Chondrocyte (in vitro differentiated cells): ENCODE data around the gene BICRAL. TPM values are rescaled to one million over a fixed set of nuclear protein-coding genes. Genes with fewer than 3 reads are reported as not detected.

ENCODE experiments used
- DNase-seq: peaks from one replicate; pipeline ENCODE4 v3.0.0; 2021; ENCODE audit warnings: mixed read lengths, low spot score
- H3K27ac Mint-ChIP-seq: one replicate; pipeline ENCODE4 v1.8.0; 2021; ENCODE audit warnings: mild to moderate bottlenecking, moderate library complexity, mixed read lengths; ENCODE audit not compliant: unreplicated experiment
- H3K27me3 Mint-ChIP-seq: 2 replicates; pipeline ENCODE4 v1.8.0; 2021; ENCODE audit warnings: low read depth, mixed read lengths
- H3K36me3 Mint-ChIP-seq: 2 replicates; pipeline ENCODE4 v1.8.0; 2021; ENCODE audit warnings: low read depth, mixed read lengths
- H3K4me1 Mint-ChIP-seq: 2 replicates; pipeline ENCODE4 v1.8.0; 2021; ENCODE audit warnings: low read depth, mild to moderate bottlenecking, mixed read lengths
- H3K4me3 Mint-ChIP-seq: one replicate; pipeline ENCODE4 v1.8.0; 2021; ENCODE audit warnings: mild to moderate bottlenecking, moderate library complexity, mixed read lengths; ENCODE audit not compliant: unreplicated experiment
- H3K9me3 Mint-ChIP-seq: 2 replicates; pipeline ENCODE4 v1.8.0; 2021; ENCODE audit warnings: low read depth, mixed read lengths
- total RNA-seq: library from RNA; stranded (reverse); gene quantifications from 3 replicates; pipeline ENCODE4 v1.2.1, GENCODE V29; 2021
- TF ChIP-seq, protein P1 (sequence below): fragments of 200-600 bp; sonication (generic); IDR thresholded peaks from 2 replicates; pipeline ENCODE4 v1.5.0; 2021; ENCODE audit warnings: antibody characterized with exemption, mild to moderate bottlenecking, moderate library complexity

Gene BICRAL
- total RNA-seq, 1 donor from 2014 or later: 9.7 TPM

GRCh38 chr6:42841844-42842584, 60.2 kb downstream of the BICRAL start:
- peaks cover 8% of the 10 kb centered on the region for H3K36me3 Mint-ChIP-seq
- H3K4me1 Mint-ChIP-seq: no peaks in the 10 kb centered on the region
- no peaks in the 10 kb centered on the region for H3K9me3 Mint-ChIP-seq
- no peak overlapping the region for H3K4me3 Mint-ChIP-seq
- no peak overlapping the region for H3K27ac Mint-ChIP-seq
- DNase-seq: no peak
- TF ChIP-seq, protein P1, sequence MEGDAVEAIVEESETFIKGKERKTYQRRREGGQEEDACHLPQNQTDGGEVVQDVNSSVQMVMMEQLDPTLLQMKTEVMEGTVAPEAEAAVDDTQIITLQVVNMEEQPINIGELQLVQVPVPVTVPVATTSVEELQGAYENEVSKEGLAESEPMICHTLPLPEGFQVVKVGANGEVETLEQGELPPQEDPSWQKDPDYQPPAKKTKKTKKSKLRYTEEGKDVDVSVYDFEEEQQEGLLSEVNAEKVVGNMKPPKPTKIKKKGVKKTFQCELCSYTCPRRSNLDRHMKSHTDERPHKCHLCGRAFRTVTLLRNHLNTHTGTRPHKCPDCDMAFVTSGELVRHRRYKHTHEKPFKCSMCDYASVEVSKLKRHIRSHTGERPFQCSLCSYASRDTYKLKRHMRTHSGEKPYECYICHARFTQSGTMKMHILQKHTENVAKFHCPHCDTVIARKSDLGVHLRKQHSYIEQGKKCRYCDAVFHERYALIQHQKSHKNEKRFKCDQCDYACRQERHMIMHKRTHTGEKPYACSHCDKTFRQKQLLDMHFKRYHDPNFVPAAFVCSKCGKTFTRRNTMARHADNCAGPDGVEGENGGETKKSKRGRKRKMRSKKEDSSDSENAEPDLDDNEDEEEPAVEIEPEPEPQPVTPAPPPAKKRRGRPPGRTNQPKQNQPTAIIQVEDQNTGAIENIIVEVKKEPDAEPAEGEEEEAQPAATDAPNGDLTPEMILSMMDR: no peak
- H3K27me3 Mint-ChIP-seq: no peaks in the 10 kb centered on the region

- DNase-seq: no peak
- Mint-ChIP-seq H3K4me1 (no peaks in the 10 kb centered on the region), H3K27ac (no peak overlapping the region), H3K9me3 (no peaks in the 10 kb centered on the region), H3K36me3 (peaks cover 8% of the 10 kb centered on the region), H3K4me3 (no peak overlapping the region), H3K27me3 (no peaks in the 10 kb centered on the region)
- TF ChIP-seq, protein P1: no peak
Measured at GRCh38 chr6:42845327-42845694, 63.5 kb downstream of the BICRAL start.

- Mint-ChIP-seq H3K9me3 (no peaks in the 10 kb centered on the region), H3K4me1 (no peaks in the 10 kb centered on the region), H3K27me3 (no peaks in the 10 kb centered on the region), H3K36me3 (peaks cover 8% of the 10 kb centered on the region), H3K4me3 (no peak overlapping the region), H3K27ac (no peak overlapping the region)
- TF ChIP-seq, protein P1: no peak
- DNase-seq: no peak
Measured at GRCh38 chr6:42846505-42846904, 64.7 kb downstream of the BICRAL start.

- Mint-ChIP-seq H3K27ac (no peak overlapping the region), H3K4me3 (no peak overlapping the region), H3K9me3 (no peaks in the 10 kb centered on the region), H3K36me3 (peaks cover 6% of the 10 kb centered on the region), H3K27me3 (no peaks in the 10 kb centered on the region), H3K4me1 (no peaks in the 10 kb centered on the region)
- no peak for DNase-seq
- TF ChIP-seq, protein P1: no peak
Measured at GRCh38 chr6:42848700-42849099, 66.8 kb downstream of the BICRAL start.

DNA sequence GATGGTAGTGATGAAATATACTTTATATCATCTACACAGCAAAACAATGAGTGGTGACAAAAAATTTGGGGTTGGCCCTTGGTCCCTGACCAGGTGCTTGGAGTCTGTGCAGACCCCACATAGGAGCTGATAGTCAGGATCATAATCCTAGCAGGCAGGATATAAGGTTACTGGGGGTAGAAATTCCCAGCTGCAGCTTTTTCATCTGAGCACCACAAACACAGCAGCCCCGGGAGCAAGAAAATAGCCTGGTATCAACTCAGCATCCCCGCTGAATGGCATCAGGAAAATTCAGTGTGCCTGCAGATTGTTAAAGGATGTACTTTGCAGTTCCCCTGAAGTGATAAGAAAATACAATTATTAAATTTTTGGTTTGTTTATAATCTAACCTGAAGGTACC, 69.7 kb downstream of the BICRAL start:
- H3K4me3 Mint-ChIP-seq: no peak overlapping the region
- H3K27ac Mint-ChIP-seq: no peak overlapping the region

More for the DNA sequence above, 69.7 kb downstream of the BICRAL start:
- no peak for DNase-seq
- TF ChIP-seq, protein P1: no peak
- H3K36me3 Mint-ChIP-seq: peaks cover 3% of the 10 kb centered on the region
- H3K4me1 Mint-ChIP-seq: no peaks in the 10 kb centered on the region
- H3K9me3 Mint-ChIP-seq: no peaks in the 10 kb centered on the region
- H3K27me3 Mint-ChIP-seq: no peaks in the 10 kb centered on the region
